Measurements from ENCODE around the gene GIMAP8. TPM values are rescaled to one million over a fixed set of nuclear protein-coding genes. Genes with fewer than 3 reads are reported as not detected.

The GIMAP8 gene
- total RNA-seq, 2 donors from 2014 or later = 10.2 to 13.1 TPM

- H3K9me3 Mint-ChIP-seq = no peaks in the 10 kb centered on the region
- peak overlapping the region; percentile 44 for H3K27ac Mint-ChIP-seq
- H3K4me3 Mint-ChIP-seq = peak overlapping the region; percentile 58 to 59
- peak in 1 of 2 donors; percentile 38 for ATAC-seq (replicated peaks in 1 of 2)
- no peak for DNase-seq
- no peaks in the 10 kb centered on the region for H3K36me3 Mint-ChIP-seq (ENCODE audit: insufficient read depth in 2 of 2)
- peaks cover 56% of the 10 kb centered on the region for H3K4me1 Mint-ChIP-seq (ENCODE audit: low read depth)
- no peaks in the 10 kb centered on the region for H3K27me3 Mint-ChIP-seq (ENCODE audit: low read depth)
Observed at GRCh38 chr7:150432915-150433892, 17.2 kb upstream of the GIMAP8 start.

GRCh38 chr7:150434240-150434639 is 16.2 kb upstream of the GIMAP8 start:
- H3K4me1 Mint-ChIP-seq (ENCODE audit: low read depth) = peaks cover 54% of the 10 kb centered on the region
- H3K4me3 Mint-ChIP-seq = no peak overlapping the region
- no peak overlapping the region for H3K27ac Mint-ChIP-seq

GRCh38 chr7:150435047-150435389 is 15.4 kb upstream of the GIMAP8 start:
- Mint-ChIP-seq H3K4me3 (no peak overlapping the region), H3K27me3 (ENCODE audit: low read depth) (no peaks in the 10 kb centered on the region), H3K4me1 (ENCODE audit: low read depth) (peaks cover 55% of the 10 kb centered on the region), H3K9me3 (no peaks in the 10 kb centered on the region), H3K27ac (no peak overlapping the region), H3K36me3 (ENCODE audit: insufficient read depth in 2 of 2) (no peaks in the 10 kb centered on the region)
- ATAC-seq (replicated peaks in 1 of 2) (no peak), DNase-seq (no peak)

More at GRCh38 chr7:150434240-150434639, 16.2 kb upstream of the GIMAP8 start:
- H3K36me3 Mint-ChIP-seq (ENCODE audit: insufficient read depth in 2 of 2) = no peaks in the 10 kb centered on the region
- H3K9me3 Mint-ChIP-seq = no peaks in the 10 kb centered on the region
- ATAC-seq (replicated peaks in 1 of 2) (no peak), DNase-seq (no peak)
- H3K27me3 Mint-ChIP-seq (ENCODE audit: low read depth) = no peaks in the 10 kb centered on the region

GRCh38 chr7:150435390-150436073 is 14.9 kb upstream of the GIMAP8 start:
- no peaks in the 10 kb centered on the region for H3K27me3 Mint-ChIP-seq (ENCODE audit: low read depth)
- peaks cover 61% of the 10 kb centered on the region for H3K4me1 Mint-ChIP-seq (ENCODE audit: low read depth)
- no peaks in the 10 kb centered on the region for H3K9me3 Mint-ChIP-seq
- H3K36me3 Mint-ChIP-seq (ENCODE audit: insufficient read depth in 2 of 2) = no peaks in the 10 kb centered on the region
- no peak overlapping the region for H3K27ac Mint-ChIP-seq
- ATAC-seq (replicated peaks in 1 of 2) = peak in 1 of 2 donors; percentile 23
- no peak for DNase-seq
- peak overlapping the region in 1 of 2 donors; percentile 25 for H3K4me3 Mint-ChIP-seq

GRCh38 chr7:150439967-150440366 is 10.5 kb upstream of the GIMAP8 start:
- peak; percentile 80 to 85 for ATAC-seq (replicated peaks in 1 of 2)
- H3K27ac Mint-ChIP-seq = peak overlapping the region; percentile 10
- peak overlapping the region; percentile 21 to 31 for H3K4me3 Mint-ChIP-seq
- H3K36me3 Mint-ChIP-seq (ENCODE audit: insufficient read depth in 2 of 2) = peaks cover 12 to 14% of the 10 kb centered on the region in 2 donors
- H3K27me3 Mint-ChIP-seq (ENCODE audit: low read depth) = no peaks in the 10 kb centered on the region
- H3K9me3 Mint-ChIP-seq = peaks cover 4 to 9% of the 10 kb centered on the region in 2 donors
- no peak for DNase-seq
- peaks cover 41% of the 10 kb centered on the region for H3K4me1 Mint-ChIP-seq (ENCODE audit: low read depth)

- Mint-ChIP-seq H3K27me3 (ENCODE audit: low read depth) (no peaks in the 10 kb centered on the region), H3K9me3 (peaks cover 4 to 9% of the 10 kb centered on the region in 2 donors), H3K27ac (no peak overlapping the region), H3K4me3 (peak overlapping the region in 1 of 2 donors; percentile 7), H3K4me1 (ENCODE audit: low read depth) (peaks cover 33% of the 10 kb centered on the region), H3K36me3 (ENCODE audit: insufficient read depth in 2 of 2) (peaks cover 13 to 14% of the 10 kb centered on the region in 2 donors)
- DNase-seq (no peak), ATAC-seq (replicated peaks in 1 of 2) (no peak)
Observed at GRCh38 chr7:150441524-150441923, 8.9 kb upstream of the GIMAP8 start.

- no peak for DNase-seq
- H3K27ac Mint-ChIP-seq = no peak overlapping the region
- peaks cover 4 to 9% of the 10 kb centered on the region in 2 donors for H3K9me3 Mint-ChIP-seq
- H3K4me3 Mint-ChIP-seq = no peak overlapping the region
- H3K36me3 Mint-ChIP-seq (ENCODE audit: insufficient read depth in 2 of 2) = peaks cover 13 to 14% of the 10 kb centered on the region in 2 donors
- no peak for ATAC-seq (replicated peaks in 1 of 2)
- H3K4me1 Mint-ChIP-seq (ENCODE audit: low read depth) = peaks cover 43% of the 10 kb centered on the region
- no peaks in the 10 kb centered on the region for H3K27me3 Mint-ChIP-seq (ENCODE audit: low read depth)
Observed at GRCh38 chr7:150442811-150443210, 7.6 kb upstream of the GIMAP8 start.

- H3K4me1 Mint-ChIP-seq (ENCODE audit: low read depth) = peaks cover 48% of the 10 kb centered on the region
- DNase-seq = no peak
- ATAC-seq (replicated peaks in 1 of 2) = no peak
- peaks cover 13 to 14% of the 10 kb centered on the region in 2 donors for H3K36me3 Mint-ChIP-seq (ENCODE audit: insufficient read depth in 2 of 2)
- no peaks in the 10 kb centered on the region for H3K27me3 Mint-ChIP-seq (ENCODE audit: low read depth)
- peaks cover 4 to 9% of the 10 kb centered on the region in 2 donors for H3K9me3 Mint-ChIP-seq
- H3K27ac Mint-ChIP-seq = no peak overlapping the region
- no peak overlapping the region for H3K4me3 Mint-ChIP-seq
Observed at GRCh38 chr7:150443793-150444540, 6.5 kb upstream of the GIMAP8 start.

- Mint-ChIP-seq H3K27me3 (ENCODE audit: low read depth) (no peaks in the 10 kb centered on the region), H3K27ac (no peak overlapping the region), H3K4me1 (ENCODE audit: low read depth) (peaks cover 48% of the 10 kb centered on the region), H3K36me3 (ENCODE audit: insufficient read depth in 2 of 2) (peaks cover 13 to 14% of the 10 kb centered on the region in 2 donors), H3K4me3 (no peak overlapping the region), H3K9me3 (peaks cover 4 to 9% of the 10 kb centered on the region in 2 donors)
- ATAC-seq (replicated peaks in 1 of 2) (no peak), DNase-seq (no peak)
Observed at GRCh38 chr7:150444674-150445365, 5.6 kb upstream of the GIMAP8 start.

- DNase-seq (peak; percentile 54), ATAC-seq (replicated peaks in 1 of 2) (peak; percentile 56 to 59)
- Mint-ChIP-seq H3K27ac (peak overlapping the region; percentile 94), H3K4me1 (ENCODE audit: low read depth) (peaks cover 53% of the 10 kb centered on the region), H3K36me3 (ENCODE audit: insufficient read depth in 2 of 2) (peaks cover 11 to 12% of the 10 kb centered on the region in 2 donors), H3K9me3 (peaks cover 4 to 7% of the 10 kb centered on the region in 2 donors), H3K27me3 (ENCODE audit: low read depth) (no peaks in the 10 kb centered on the region), H3K4me3 (peak overlapping the region; percentile 28 to 73)
Observed at GRCh38 chr7:150446288-150446938, 4.0 kb upstream of the GIMAP8 start.

- Mint-ChIP-seq H3K4me3 (peak overlapping the region; percentile 97 to 98), H3K27ac (peak overlapping the region; percentile 86), H3K9me3 (no peaks in the 10 kb centered on the region), H3K36me3 (ENCODE audit: insufficient read depth in 2 of 2) (peaks cover 3 to 10% of the 10 kb centered on the region in 2 donors), H3K4me1 (ENCODE audit: low read depth) (peaks cover 55% of the 10 kb centered on the region), H3K27me3 (ENCODE audit: low read depth) (no peaks in the 10 kb centered on the region)
- ATAC-seq (replicated peaks in 1 of 2) (peak; percentile 2 to 3), DNase-seq (no peak)
Observed at GRCh38 chr7:150447966-150448788, 2.3 kb upstream of the GIMAP8 start.

Data from activated T-cell treated with anti-CD3 and anti-CD28 coated beads, Interleukin-2, amount 50 U/mL, for 72 hours (primary cell).